ENCODE measurements around the gene NDFIP1. TPM values are rescaled to one million over a fixed set of nuclear protein-coding genes. Genes with fewer than 3 reads are reported as not detected.
"Not testable (repeated sequence)": the region's sequence is repeated elsewhere in the genome, so short reads cannot be mapped to it uniquely, and the experiment has no call there.

NDFIP1 gene
- polyA plus RNA-seq (2013, experiment 1 of 2; ENCODE audit: insufficient read length): 43.1 TPM
- polyA plus RNA-seq (2013, experiment 2 of 2; ENCODE audit: insufficient read length): 44.1 TPM

GRCh38 chr5:142108432-142109330, at the start of gene NDFIP1:
TSS of gene NDFIP1 (plus strand) at chr5:142108779. CDS start at chr5:142108975, 196 bp downstream.
- DNase-seq: peak; percentile 80

GRCh38 chr5:142059304-142059940, 49.2 kb upstream of the NDFIP1 start:
- DNase-seq: peak; percentile 8

- DNase-seq: no peak
Measured at GRCh38 chr5:142063376-142063775, 45.2 kb upstream of the NDFIP1 start.

GRCh38 chr5:142063878-142064331, 44.7 kb upstream of the NDFIP1 start:
- peak; percentile 67 for DNase-seq

GRCh38 chr5:142065273-142065672, 43.3 kb upstream of the NDFIP1 start:
- peak; percentile 28 for DNase-seq

- DNase-seq: no peak
Measured at GRCh38 chr5:142069606-142070399, 38.8 kb upstream of the NDFIP1 start.

- DNase-seq: no peak
Measured at GRCh38 chr5:142070734-142071133, 37.8 kb upstream of the NDFIP1 start.

- DNase-seq: no peak
Measured at GRCh38 chr5:142072488-142072887, 36.1 kb upstream of the NDFIP1 start.

- DNase-seq: no peak
Measured at GRCh38 chr5:142073362-142073988, 35.1 kb upstream of the NDFIP1 start.

GRCh38 chr5:142074006-142074405, 34.6 kb upstream of the NDFIP1 start:
- no peak for DNase-seq

GRCh38 chr5:142078221-142078620, 30.4 kb upstream of the NDFIP1 start:
- no peak for DNase-seq

- no peak for DNase-seq
Measured at GRCh38 chr5:142078706-142079105, 29.9 kb upstream of the NDFIP1 start.

GRCh38 chr5:142079306-142079721, 29.3 kb upstream of the NDFIP1 start:
- DNase-seq: no peak

GRCh38 chr5:142080248-142080647, 28.3 kb upstream of the NDFIP1 start:
- no peak for DNase-seq

GRCh38 chr5:142082182-142082781, 26.3 kb upstream of the NDFIP1 start:
- no peak for DNase-seq

- no peak for DNase-seq
Measured at GRCh38 chr5:142086229-142086628, 22.4 kb upstream of the NDFIP1 start.

GRCh38 chr5:142086679-142087078, 21.9 kb upstream of the NDFIP1 start:
- DNase-seq: no peak

GRCh38 chr5:142087920-142088679, 20.5 kb upstream of the NDFIP1 start:
- no peak for DNase-seq

GRCh38 chr5:142088855-142089479, 19.6 kb upstream of the NDFIP1 start:
- DNase-seq: not testable (repeated sequence)

- no peak for DNase-seq
Measured at GRCh38 chr5:142091012-142091411, 17.6 kb upstream of the NDFIP1 start.
